HepG2 (cell line): ENCODE measurements around the gene CTDP1. TPM values are rescaled to one million over a fixed set of nuclear protein-coding genes. Genes with fewer than 3 reads are reported as not detected.

Experiments
- ATAC-seq: fragments of 200-7000 bp; cut with Tn5 transposase; 3 replicates; pipeline ENCODE4 v1.9.1; 2020; ENCODE audit warnings: mild to moderate bottlenecking, moderate library complexity
- BruUV-seq: library from RNA; stranded (reverse); fragments of 400-500 nt; replicated peaks from 2 replicates; lab custom pipeline; 2021; lab: Mats Ljungman, UMichigan
- CTCF ChIA-PET: fragments of 300-600 bp; formaldehyde crosslinking; extraction: SDS; loops from one replicate; lab custom pipeline; 2021; ENCODE audit warnings: low total read pairs, inconsistent platforms, low intra/inter-chr PET ratio; lab: Yijun Ruan, JAX
- POLR2A ChIA-PET: fragments of 350-600 bp; sonication (Branson Sonifier 250); formaldehyde crosslinking; loops from one replicate; lab custom pipeline; 2020; ENCODE audit warnings: antibody characterized with exemption, inconsistent platforms; lab: Yijun Ruan, JAX
- DNase-seq: peaks from one replicate; pipeline ENCODE4 v3.0.0-alpha.2; 2015; ENCODE audit warnings: low spot score
- FAIRE-seq: peaks from 3 replicates; lab custom pipeline; 2011; peaks lifted over from hg19 to GRCh38; lab: Jason Lieb, UNC
- H2AFZ ChIP-seq: one replicate; pipeline ENCODE4 v1.6.1; 2011; ENCODE audit warnings: low read length, inconsistent platforms
- H3K27ac ChIP-seq: fragments of 300-600 bp; 3 replicates; pipeline ENCODE4 v1.8.0; 2011; ENCODE audit warnings: mixed run types, mild to moderate bottlenecking, mixed read lengths, low read length, inconsistent platforms; ENCODE audit not compliant: insufficient read depth; ENCODE audit errors: extremely low read length
- H3K27me3 ChIP-seq, 2 experiments: fragments of 200-600 bp in 1 of 2; 2 replicates in 1 of 2; 3 replicates in 1 of 2; pipeline versions ENCODE4 v1.6.0 to v1.8.0; 2011; ENCODE audit warnings: low read length in 2 of 2, mild to moderate bottlenecking in 2 of 2, moderate library complexity in 2 of 2, inconsistent platforms in 1 of 2; ENCODE audit not compliant: insufficient read depth in 2 of 2, control insufficient read depth in 1 of 2
- H3K36me3 ChIP-seq, 2 experiments: fragments of 200-600 bp in 1 of 2; replicated peaks in 1 of 2; 2 replicates in 1 of 2; 3 replicates in 1 of 2; pipeline versions ENCODE4 v1.5.1 to v1.8.0; 2011; ENCODE audit warnings: low read length in 2 of 2, inconsistent platforms in 1 of 2; ENCODE audit not compliant: insufficient read depth in 2 of 2, control insufficient read depth in 1 of 2
- H3K4me1 ChIP-seq: 2 replicates; pipeline ENCODE4 v1.5.1; 2012; ENCODE audit warnings: low read length, inconsistent platforms; ENCODE audit not compliant: insufficient read depth
- H3K4me2 ChIP-seq: 2 replicates; pipeline ENCODE4 v1.6.0; 2011; ENCODE audit warnings: low read depth, low read length, inconsistent platforms
- H3K4me3 ChIP-seq, 3 experiments: fragments of 200-600 bp in 1 of 3; sonication (generic), shearing (Covaris generic) in 1 of 3; replicated peaks in 1 of 3; 2 replicates each; pipeline ENCODE4 v1.5.1; 2011 to 2016; ENCODE audit warnings: low read length in 3 of 3, inconsistent platforms in 2 of 3, low read depth in 2 of 3, mild to moderate bottlenecking in 2 of 3, control low read depth in 1 of 3, mixed read lengths in 1 of 3; ENCODE audit not compliant: insufficient read depth in 1 of 3
- H3K79me2 ChIP-seq: one replicate; pipeline ENCODE4 v1.6.1; 2011; ENCODE audit warnings: low read length, inconsistent platforms; ENCODE audit not compliant: insufficient read depth
- H3K9ac ChIP-seq: 2 replicates; pipeline ENCODE4 v1.6.0; 2011; ENCODE audit warnings: mild to moderate bottlenecking, low read depth, low read length, inconsistent platforms; ENCODE audit not compliant: insufficient read depth
- H3K9me3 ChIP-seq: 2 replicates; pipeline ENCODE4 v1.5.1; 2012; ENCODE audit warnings: mild to moderate bottlenecking, low read length
- H4K20me1 ChIP-seq: 2 replicates; pipeline ENCODE4 v1.6.0; 2011; ENCODE audit warnings: inconsistent platforms, mild to moderate bottlenecking, low read length, moderate library complexity; ENCODE audit not compliant: insufficient read depth
- CREB1 ChIP-seq, 2 experiments: fragments of 450-650 bp in 1 of 2; IDR thresholded peaks; 2 replicates each; pipeline ENCODE4 v1.6.1; 2016 to 2017; ENCODE audit warnings: control low read depth in 1 of 2, mild to moderate bottlenecking in 1 of 2, missing compliant biosample characterization in 1 of 2, missing genetic modification characterization in 1 of 2
- FOXA1 ChIP-seq, 2 experiments: fragments of 450-650 bp in 1 of 2; sonication (generic) in 1 of 2; formaldehyde crosslinking in 1 of 2; IDR thresholded peaks; 2 replicates each; pipeline versions ENCODE4 v1.4.0 to v1.6.1; 2016 to 2020; ENCODE audit warnings: missing genetic modification reagents in 1 of 2
- GPN1 ChIP-seq: sonication (generic); formaldehyde crosslinking; IDR thresholded peaks from 2 replicates; pipeline ENCODE4 v1.5.1; 2020; ENCODE audit warnings: missing genetic modification reagents, borderline replicate concordance
- HDAC2 ChIP-seq: sonication (generic); formaldehyde crosslinking; IDR thresholded peaks from 2 replicates; pipeline ENCODE4 v1.4.0; 2020; ENCODE audit warnings: missing genetic modification reagents
- IKZF1 ChIP-seq: fragments of 450-650 bp; IDR thresholded peaks from 2 replicates; pipeline ENCODE4 v1.7.1; 2016
- JARID2 ChIP-seq: sonication (generic); formaldehyde crosslinking; IDR thresholded peaks from 2 replicates; pipeline ENCODE4 v1.8.1; 2023; ENCODE audit warnings: missing genetic modification reagents, inconsistent platforms; ENCODE audit not compliant: insufficient replicate concordance
- MAZ ChIP-seq, 2 experiments: sonication (generic) in 1 of 2; formaldehyde crosslinking in 1 of 2; IDR thresholded peaks; 2 replicates each; pipeline versions ENCODE4 v1.5.0 to v1.6.1; 2012 to 2020; ENCODE audit warnings: low read depth in 2 of 2, mild to moderate bottlenecking in 2 of 2, borderline replicate concordance in 1 of 2, improper control_type of control experiment in 1 of 2, low read length in 1 of 2, missing genetic modification reagents in 1 of 2, moderate library complexity in 1 of 2
- NR2C2 ChIP-seq: sonication (generic); formaldehyde crosslinking; IDR thresholded peaks from 2 replicates; pipeline ENCODE4 v1.4.0; 2020; ENCODE audit warnings: missing genetic modification reagents, mild to moderate bottlenecking, moderate library complexity, borderline replicate concordance
- ZFP90 ChIP-seq: sonication (generic); formaldehyde crosslinking; IDR thresholded peaks from 2 replicates; pipeline ENCODE4 v1.8.0; 2022; ENCODE audit warnings: missing genetic modification reagents, mild to moderate bottlenecking, inconsistent platforms, borderline replicate concordance
- ZFX ChIP-seq: sonication (generic); formaldehyde crosslinking; IDR thresholded peaks from 2 replicates; pipeline ENCODE4 v1.4.0; 2020; ENCODE audit warnings: mild to moderate bottlenecking, low read depth, missing genetic modification reagents, moderate library complexity
- ZNF616 ChIP-seq: sonication (generic); formaldehyde crosslinking; IDR thresholded peaks from 2 replicates; pipeline ENCODE4 v1.5.0; 2020; ENCODE audit warnings: low read depth, mild to moderate bottlenecking, missing genetic modification reagents
- ZNF674 ChIP-seq: sonication (generic); formaldehyde crosslinking; IDR thresholded peaks from 2 replicates; pipeline ENCODE4 v1.5.0; 2020; ENCODE audit warnings: low read depth, mild to moderate bottlenecking, missing genetic modification reagents
- WGBS: methylation state at CpG from one replicate; pipeline ENCODE4 v1.1.6; 2017; ENCODE audit warnings: low lambda C conversion rate; 5-methylcytosine and 5-hydroxymethylcytosine counted together
- in situ Hi-C: cut with HindIII; loops from 2 replicates; pipeline ENCODE4 v1.10.0; 2017; ENCODE audit warnings: low pct_unique_long_range_greater_than_20kb; ENCODE audit not compliant: extremely low pct_ligation_motif_present
- intact Hi-C: fragments of 100-400 bp; cut with micrococcal nuclease; formaldehyde crosslinking; loops from one replicate; pipeline ENCODE4 v1.10.0; 2022; ENCODE audit not compliant: unreplicated experiment
- polyA plus RNA-seq, 8 experiments: library from polyadenylated mRNA; depleted of rRNA in 3 of 8; stranded (reverse) in 7 of 8; unstranded in 1 of 8; fragments of >200 nt; fragmentation: Illumina TruSeq in 4 of 8; extraction: Trizol in 4 of 8; gene quantifications; 2 replicates each; pipeline versions ENCODE4 v1.2.1 to v1.2.3, GENCODE V29; 2011 to 2016; ENCODE audit warnings: low read depth in 4 of 8, missing spikeins in 1 of 8, mixed read lengths in 1 of 8; ENCODE audit not compliant: insufficient read depth in 1 of 8
- total RNA-seq, 5 experiments: library from RNA; depleted of rRNA; stranded (reverse); fragments of >200 nt; fragmentation: Illumina TruSeq; extraction: Trizol; gene quantifications; 2 replicates each; pipeline ENCODE4 v1.2.3, GENCODE V29; 2016; ENCODE audit warnings: low read depth in 1 of 5
- TF ChIP-seq, protein P1 (sequence below): IDR thresholded peaks from 2 replicates; pipeline ENCODE4 v1.6.1; 2016

The CTDP1 gene
- total and polyA plus RNA-seq, 2 of the 13 experiments (the other 11 are each of a cell fraction or from before 2014, with no cell fraction given): 6.9 to 11.0 TPM

DNA sequence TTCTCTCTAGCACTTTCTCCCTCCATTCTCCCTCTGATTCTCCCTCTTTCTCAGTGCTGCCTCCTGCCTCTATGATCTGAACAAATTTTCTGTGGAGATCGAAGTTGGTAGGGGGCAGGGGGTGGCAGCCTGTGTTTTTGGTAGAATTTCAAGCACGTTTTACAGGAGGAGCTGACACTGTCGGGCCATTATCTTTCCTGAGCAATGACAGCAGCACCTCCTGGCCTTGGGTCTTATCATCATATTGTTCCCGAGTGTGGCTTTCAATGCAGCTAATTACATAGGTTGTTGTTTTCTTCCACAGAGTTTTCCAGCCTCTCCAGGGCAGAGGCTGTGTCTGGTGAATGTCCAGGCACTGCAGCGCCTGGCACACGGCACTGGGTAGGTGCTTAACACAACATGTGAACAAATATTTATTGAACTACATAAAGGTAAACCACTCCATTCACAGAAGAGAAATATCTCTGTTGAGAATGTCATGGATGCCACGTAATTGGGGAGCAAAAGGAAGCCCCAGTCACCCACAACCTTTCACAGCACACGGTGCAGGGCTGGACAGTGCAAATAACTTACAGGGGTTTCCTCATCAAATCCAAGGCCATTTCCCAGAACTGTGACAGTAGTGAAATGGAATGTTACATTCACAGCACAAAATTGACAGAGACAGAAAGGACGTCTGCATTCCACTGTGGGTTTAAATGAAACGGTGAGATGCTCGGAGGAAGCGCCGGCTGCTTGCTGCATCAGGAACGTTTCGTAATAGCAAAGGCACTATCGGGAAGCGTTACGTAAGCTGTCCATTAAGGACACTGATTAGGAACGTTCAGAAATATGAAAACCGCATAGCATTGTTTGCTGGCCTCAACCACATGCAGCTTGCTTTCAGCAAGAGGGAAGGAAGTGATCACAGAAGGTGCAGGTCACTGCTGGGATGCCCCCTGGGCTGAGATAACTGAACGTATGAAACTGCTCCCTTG lies 111.7 kb downstream of the CTDP1 start (continued):
- TF ChIP-seq CREB1 (IDR thresholded peaks at IDR 0.05) (no peak), CREB1 (CRISPR knock-in tag; IDR thresholded peaks at IDR 0.05) (peak; percentile 62; the same call in 1 of the 2 replicates), IKZF1 (no peak), MAZ (IDR thresholded peaks at IDR 0.05; ENCODE audit: borderline replicate concordance, low read depth, low read length) (no peak), MAZ (CRISPR knock-in tag; IDR thresholded peaks at IDR 0.05; ENCODE audit: low read depth) (0 out of 2 replicates have a peak, but pooled peaks have one; percentile 39), HDAC2 (peak; percentile 88), NR2C2 (CRISPR knock-in tag) (peak; percentile 60), FOXA1 (IDR thresholded peaks at IDR 0.05) (no peak), FOXA1 (CRISPR knock-in tag; IDR thresholded peaks at IDR 0.05) (peak; percentile 52)

DNA sequence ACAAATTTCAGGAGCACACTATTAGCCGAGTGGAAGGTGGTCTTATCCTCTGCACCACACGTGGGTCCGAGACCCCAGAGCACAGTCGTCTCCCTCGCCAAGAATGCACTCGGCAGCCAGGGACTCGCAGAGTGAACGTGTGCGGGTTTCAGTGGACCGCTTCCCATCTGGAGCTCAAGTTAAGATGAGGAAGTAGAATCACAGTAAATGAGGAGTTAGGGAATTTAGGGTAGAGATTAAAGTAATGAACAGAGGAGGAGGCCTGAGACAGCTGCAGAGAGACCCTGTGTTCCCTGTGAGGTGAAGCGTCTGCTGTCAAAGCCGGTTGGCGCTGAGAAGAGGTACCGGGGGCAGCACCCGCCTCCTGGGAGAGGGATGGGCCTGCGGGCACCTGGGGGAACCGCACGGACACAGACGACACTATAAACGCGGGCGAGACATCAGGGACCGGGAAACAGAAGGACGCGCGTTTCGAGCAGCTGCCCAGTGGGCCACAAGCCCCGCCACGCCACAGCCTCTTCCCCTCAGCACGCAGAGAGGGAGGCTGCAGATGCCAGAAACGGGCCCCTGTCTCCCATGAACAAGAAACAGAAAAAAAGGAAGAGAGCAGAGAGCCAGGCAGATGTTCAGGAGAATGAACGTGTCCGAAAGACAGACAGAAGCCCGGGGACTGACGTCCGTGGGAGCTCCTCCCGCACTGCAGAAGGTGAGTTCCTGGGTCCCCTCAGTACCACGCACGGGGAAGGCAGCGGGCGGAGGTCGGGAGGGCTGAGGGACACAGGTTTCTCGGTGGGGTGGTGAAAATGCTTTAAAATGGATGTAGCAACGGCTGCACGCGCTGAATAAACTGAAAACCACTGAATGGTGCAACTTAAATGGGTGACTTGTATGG lies 112.7 kb downstream of the CTDP1 start:
- POLR2A ChIA-PET: no interaction called here
- H3K4me3 ChIP-seq: peak overlapping the region in 1 of 3 experiments; percentile 29; a peak in 2 of 6 replicates
- in situ Hi-C loops: no loop called here
- TF ChIP-seq ZFP90 (CRISPR knock-in tag): no peak
- TF ChIP-seq ZFX (CRISPR knock-in tag): no peak
- no peak for TF ChIP-seq ZNF674 (CRISPR knock-in tag)
- TF ChIP-seq, protein P1, sequence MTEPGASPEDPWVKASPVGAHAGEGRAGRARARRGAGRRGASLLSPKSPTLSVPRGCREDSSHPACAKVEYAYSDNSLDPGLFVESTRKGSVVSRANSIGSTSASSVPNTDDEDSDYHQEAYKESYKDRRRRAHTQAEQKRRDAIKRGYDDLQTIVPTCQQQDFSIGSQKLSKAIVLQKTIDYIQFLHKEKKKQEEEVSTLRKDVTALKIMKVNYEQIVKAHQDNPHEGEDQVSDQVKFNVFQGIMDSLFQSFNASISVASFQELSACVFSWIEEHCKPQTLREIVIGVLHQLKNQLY (CRISPR knock-in tag): no peak
- TF ChIP-seq JARID2 (CRISPR knock-in tag): no peak
- TF ChIP-seq GPN1 (CRISPR knock-in tag): no peak
- no peak for TF ChIP-seq ZNF616
- H3K27me3 ChIP-seq: peaks cover 2 to 26% of the 10 kb centered on the region in 2 experiments
- intact Hi-C loops: no loop called here
- H3K9me3 ChIP-seq: no peaks in the 10 kb centered on the region
- FAIRE-seq (no peak), ATAC-seq (no peak), DNase-seq (no peak)
- H2AFZ ChIP-seq: no peak overlapping the region
- BruUV-seq: no TSS peak
- H3K79me2 ChIP-seq: no peaks in the 10 kb centered on the region
- H3K27ac ChIP-seq: no peak overlapping the region
- WGBS: 87% methylated on average over 46 of the region's 46 CpGs
- peak overlapping the region; percentile 49 for H3K4me2 ChIP-seq
- no peak overlapping the region for H3K9ac ChIP-seq
- H3K36me3 ChIP-seq: no peaks in the 10 kb centered on the region
- H3K4me1 ChIP-seq: peaks cover 53% of the 10 kb centered on the region
- CTCF ChIA-PET: no interaction called here
- no peaks in the 10 kb centered on the region for H4K20me1 ChIP-seq
